Activated T-helper 2 cell treated with anti-CD3 and anti-CD28 coated beads, Interferon-gamma antibody, Interleukin-2, Interleukin-4, amounts not matched to agents 10 μg/mL and 5 μg/mL and 100 μg/mL, durations not matched to agents 14 hours and 24 hours and 36 hours (primary cell): ENCODE results near the gene CSMD2. TPM values are rescaled to one million over a fixed set of nuclear protein-coding genes. Genes with fewer than 3 reads are reported as not detected.

Source experiments
- DNase-seq: peaks from one replicate; pipeline ENCODE4 v3.0.0; 2021; ENCODE audit warnings: low spot score
- H3K27ac Mint-ChIP-seq: one replicate; pipeline ENCODE4 v1.8.0; 2021; ENCODE audit warnings: mixed read lengths
- H3K27me3 Mint-ChIP-seq: one replicate; pipeline ENCODE4 v1.8.0; 2021; ENCODE audit warnings: low read depth, mixed read lengths
- H3K36me3 Mint-ChIP-seq: one replicate; pipeline ENCODE4 v1.8.0; 2021; ENCODE audit warnings: low read depth, mixed read lengths
- H3K4me1 Mint-ChIP-seq: one replicate; pipeline ENCODE4 v1.8.0; 2021; ENCODE audit warnings: low read depth, mixed read lengths
- H3K4me3 Mint-ChIP-seq: one replicate; pipeline ENCODE4 v1.8.0; 2021; ENCODE audit warnings: low read depth, mild to moderate bottlenecking, moderate library complexity, mixed read lengths
- H3K9me3 Mint-ChIP-seq: one replicate; pipeline ENCODE4 v1.8.0; 2021; ENCODE audit warnings: mixed read lengths
- intact Hi-C: fragments of 100-400 bp; cut with micrococcal nuclease; formaldehyde crosslinking; loops from one replicate; pipeline ENCODE4 v1.15.1; 2023
- total RNA-seq: library from RNA; stranded (reverse); gene quantifications from 2 replicates; pipeline ENCODE4 v1.2.3, GENCODE V29; 2022

The CSMD2 gene
- total RNA-seq, 1 donor from 2014 or later, result not detected

DNA sequence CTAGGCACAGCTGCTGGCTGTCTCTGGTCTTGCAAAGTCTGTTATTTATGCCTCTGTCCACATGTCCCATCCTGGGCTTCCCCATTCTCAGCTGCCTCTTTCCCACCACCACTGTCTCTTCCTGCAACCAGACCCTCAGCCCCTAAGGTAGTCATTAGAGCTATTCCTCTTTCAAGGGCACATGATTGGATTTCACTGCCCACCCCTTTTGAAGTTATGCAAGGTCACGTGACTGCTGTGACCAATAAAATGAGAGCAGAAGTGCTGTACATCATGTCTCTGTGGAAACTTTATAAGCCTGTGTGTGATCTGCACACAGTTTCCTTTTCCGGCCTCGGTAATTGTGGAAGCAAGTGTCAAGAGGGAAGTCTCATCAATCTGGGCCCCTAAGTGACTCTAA is 437.7 kb downstream of the CSMD2 start:
- no peaks in the 10 kb centered on the region for H3K36me3 Mint-ChIP-seq
- H3K9me3 Mint-ChIP-seq, result no peaks in the 10 kb centered on the region
- H3K4me1 Mint-ChIP-seq, result no peaks in the 10 kb centered on the region
- DNase-seq, result no peak
- intact Hi-C loops, result no loop called here
- no peak overlapping the region for H3K4me3 Mint-ChIP-seq
- no peak overlapping the region for H3K27ac Mint-ChIP-seq
- no peaks in the 10 kb centered on the region for H3K27me3 Mint-ChIP-seq

DNA sequence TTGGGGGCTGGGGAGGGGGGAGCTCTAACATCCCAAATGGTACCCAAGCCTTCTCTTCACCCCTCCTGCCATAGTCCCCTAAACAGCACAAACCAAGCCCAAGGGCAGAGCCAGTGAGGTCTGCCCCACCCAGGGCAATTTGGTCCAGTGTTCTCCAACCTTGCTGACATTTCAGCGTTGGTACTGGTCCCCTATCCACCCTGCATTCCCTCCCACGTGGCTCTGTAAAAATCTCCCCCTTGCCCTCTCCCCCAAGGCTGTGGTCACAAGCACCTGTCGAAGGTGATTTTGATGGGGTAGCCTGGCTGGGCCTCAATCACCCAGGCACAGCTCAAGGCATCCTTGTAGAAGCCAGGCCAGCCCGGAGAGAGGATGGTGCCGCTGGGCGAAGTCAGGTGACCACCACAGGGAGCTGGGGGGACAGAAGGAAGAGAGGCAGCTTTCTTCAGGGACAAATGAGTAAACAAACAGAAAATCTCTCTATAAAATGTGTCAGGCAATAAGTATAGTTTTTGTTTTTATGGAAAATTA is 438.7 kb downstream of the CSMD2 start:
- Mint-ChIP-seq H3K4me1 (no peaks in the 10 kb centered on the region), H3K27ac (no peak overlapping the region), H3K27me3 (no peaks in the 10 kb centered on the region), H3K36me3 (no peaks in the 10 kb centered on the region), H3K4me3 (no peak overlapping the region), H3K9me3 (no peaks in the 10 kb centered on the region)
- DNase-seq, result no peak
- intact Hi-C loops, result no loop called here

DNA sequence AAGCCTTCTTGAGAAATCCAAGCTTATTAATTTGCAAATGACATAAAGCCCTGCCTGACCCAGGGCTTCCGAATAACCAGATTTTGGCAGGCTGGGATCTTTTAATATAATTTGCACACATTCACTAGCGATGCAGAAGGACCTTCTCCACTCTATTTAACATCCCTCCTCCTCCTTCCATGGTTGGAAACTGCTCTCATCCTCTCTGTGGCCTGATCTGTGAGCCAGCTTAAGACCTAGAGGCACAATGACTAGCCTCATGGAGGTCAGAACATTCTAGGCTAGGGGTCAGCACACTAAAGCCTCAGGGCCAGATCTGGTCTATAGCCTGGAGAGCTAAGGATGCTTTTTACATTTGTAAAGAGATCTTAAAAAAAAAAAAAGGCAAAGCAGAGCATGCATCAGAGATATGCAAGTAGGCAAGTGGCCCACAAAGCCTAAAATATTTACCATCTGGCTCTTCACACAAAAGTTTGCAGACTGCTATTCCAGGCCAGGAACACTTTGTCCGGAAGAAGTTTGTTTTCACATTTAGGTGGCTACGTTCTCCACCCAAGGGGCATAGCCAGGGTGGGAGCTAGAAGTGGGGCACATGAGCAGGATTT is 439.4 kb downstream of the CSMD2 start:
- no peak overlapping the region for H3K4me3 Mint-ChIP-seq
- no peak for DNase-seq
- no peaks in the 10 kb centered on the region for H3K27me3 Mint-ChIP-seq
- H3K27ac Mint-ChIP-seq, result no peak overlapping the region
- H3K9me3 Mint-ChIP-seq, result no peaks in the 10 kb centered on the region
- no peaks in the 10 kb centered on the region for H3K4me1 Mint-ChIP-seq
- no peaks in the 10 kb centered on the region for H3K36me3 Mint-ChIP-seq
- intact Hi-C loops, result no loop called here

DNA sequence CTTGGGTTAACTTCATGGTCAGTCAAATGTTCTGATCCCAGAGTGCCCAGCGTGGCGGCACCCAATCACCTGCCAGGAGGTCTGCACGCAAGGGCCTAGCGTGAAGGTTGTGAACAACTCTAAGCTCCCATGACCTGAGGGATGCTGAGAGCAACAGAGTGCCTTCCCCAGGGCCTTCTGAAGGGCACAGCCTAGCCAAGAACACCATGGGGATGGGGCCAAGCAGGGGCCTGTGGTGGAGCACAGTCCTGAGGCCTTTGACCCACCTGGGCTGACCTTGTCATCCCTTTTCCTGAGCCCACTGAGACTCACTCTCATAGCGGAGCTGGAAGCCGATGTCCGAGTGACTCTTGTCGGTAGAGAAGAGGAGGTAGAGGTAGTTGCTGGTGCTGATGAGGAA is 440.0 kb downstream of the CSMD2 start:
- H3K36me3 Mint-ChIP-seq, result no peaks in the 10 kb centered on the region
- no peak for DNase-seq
- H3K27me3 Mint-ChIP-seq, result no peaks in the 10 kb centered on the region

DNA sequence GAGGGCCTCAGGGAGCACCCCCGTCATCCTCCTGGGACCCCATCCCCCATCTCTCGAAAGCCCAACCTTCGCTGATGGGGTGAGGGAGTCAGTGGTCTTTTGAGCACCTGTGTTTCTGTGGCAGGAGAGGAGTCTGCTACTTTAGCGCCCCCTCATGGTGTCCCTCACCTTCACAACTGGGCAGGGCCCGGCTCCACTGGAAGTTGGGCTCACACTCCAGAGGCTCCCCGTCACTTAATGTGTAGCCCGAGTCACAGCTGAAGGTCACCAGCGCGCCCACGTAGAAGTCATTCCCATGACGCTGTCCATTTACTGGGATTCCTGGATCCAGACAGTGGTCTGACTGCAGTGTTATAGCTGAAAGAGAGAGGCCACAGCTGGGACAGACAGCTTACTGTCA is 440.7 kb downstream of the CSMD2 start:
- no peaks in the 10 kb centered on the region for H3K36me3 Mint-ChIP-seq
- H3K27ac Mint-ChIP-seq, result no peak overlapping the region
- intact Hi-C loops, result no loop called here
- DNase-seq, result no peak
- no peak overlapping the region for H3K4me3 Mint-ChIP-seq
- no peaks in the 10 kb centered on the region for H3K9me3 Mint-ChIP-seq
- H3K4me1 Mint-ChIP-seq, result no peaks in the 10 kb centered on the region
- H3K27me3 Mint-ChIP-seq, result no peaks in the 10 kb centered on the region

More for the DNA sequence above, 440.0 kb downstream of the CSMD2 start:
- Mint-ChIP-seq H3K4me3 (no peak overlapping the region), H3K9me3 (no peaks in the 10 kb centered on the region), H3K4me1 (no peaks in the 10 kb centered on the region), H3K27ac (no peak overlapping the region)
- intact Hi-C loops, result no loop called here

DNA sequence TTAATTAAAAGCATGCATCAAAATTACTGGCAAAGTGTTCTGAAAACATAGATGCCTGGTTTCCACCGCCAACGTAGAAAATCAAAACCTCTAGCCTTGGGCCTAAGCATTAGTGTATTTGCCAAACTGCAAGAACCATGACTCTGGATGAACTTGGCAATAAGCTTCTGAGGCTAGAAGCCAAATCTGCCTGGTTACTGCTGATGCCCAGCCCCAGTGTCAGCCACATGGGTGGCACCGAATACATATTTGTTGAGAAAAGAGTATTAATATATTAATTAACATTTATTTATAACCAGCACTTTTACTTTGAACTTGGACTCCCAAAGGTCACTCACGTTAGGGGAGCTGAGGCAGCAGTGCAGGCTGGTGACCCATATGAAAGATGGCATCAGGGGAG is 441.8 kb downstream of the CSMD2 start:
- H3K4me3 Mint-ChIP-seq, result no peak overlapping the region
- H3K4me1 Mint-ChIP-seq, result no peaks in the 10 kb centered on the region
- intact Hi-C loops, result no loop called here
- H3K27ac Mint-ChIP-seq, result no peak overlapping the region
- DNase-seq, result no peak
- H3K9me3 Mint-ChIP-seq, result no peaks in the 10 kb centered on the region
- no peaks in the 10 kb centered on the region for H3K27me3 Mint-ChIP-seq
- H3K36me3 Mint-ChIP-seq, result no peaks in the 10 kb centered on the region

DNA sequence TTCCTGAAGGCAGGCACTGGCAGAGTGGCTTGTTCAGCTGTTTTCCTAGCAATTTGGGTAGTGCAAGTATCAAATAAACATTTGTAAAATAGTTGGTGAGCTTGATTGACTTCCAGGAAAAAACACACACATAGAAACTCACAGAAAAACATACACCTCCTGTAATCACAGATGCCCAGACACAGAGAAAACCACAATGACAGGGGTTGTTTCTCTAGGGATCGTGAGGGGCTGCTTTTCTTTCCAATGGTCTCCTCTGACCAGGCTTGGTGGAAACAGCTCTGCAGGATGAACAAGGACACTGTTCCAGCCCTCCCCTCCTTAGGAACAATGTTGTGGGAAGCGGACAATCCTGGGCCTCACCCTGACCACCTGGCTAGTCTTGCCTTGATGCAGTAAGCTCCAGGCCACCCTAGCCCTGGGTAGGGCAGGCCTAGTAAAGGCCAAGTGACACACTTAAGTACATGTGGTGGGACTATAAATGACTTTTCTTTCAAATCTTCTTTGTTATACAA is 443.7 kb downstream of the CSMD2 start:
- intact Hi-C loops, result no loop called here
- no peaks in the 10 kb centered on the region for H3K36me3 Mint-ChIP-seq
- H3K4me3 Mint-ChIP-seq, result no peak overlapping the region
- H3K9me3 Mint-ChIP-seq, result no peaks in the 10 kb centered on the region
- no peak overlapping the region for H3K27ac Mint-ChIP-seq
- no peaks in the 10 kb centered on the region for H3K27me3 Mint-ChIP-seq
- no peak for DNase-seq
- H3K4me1 Mint-ChIP-seq, result no peaks in the 10 kb centered on the region

DNA sequence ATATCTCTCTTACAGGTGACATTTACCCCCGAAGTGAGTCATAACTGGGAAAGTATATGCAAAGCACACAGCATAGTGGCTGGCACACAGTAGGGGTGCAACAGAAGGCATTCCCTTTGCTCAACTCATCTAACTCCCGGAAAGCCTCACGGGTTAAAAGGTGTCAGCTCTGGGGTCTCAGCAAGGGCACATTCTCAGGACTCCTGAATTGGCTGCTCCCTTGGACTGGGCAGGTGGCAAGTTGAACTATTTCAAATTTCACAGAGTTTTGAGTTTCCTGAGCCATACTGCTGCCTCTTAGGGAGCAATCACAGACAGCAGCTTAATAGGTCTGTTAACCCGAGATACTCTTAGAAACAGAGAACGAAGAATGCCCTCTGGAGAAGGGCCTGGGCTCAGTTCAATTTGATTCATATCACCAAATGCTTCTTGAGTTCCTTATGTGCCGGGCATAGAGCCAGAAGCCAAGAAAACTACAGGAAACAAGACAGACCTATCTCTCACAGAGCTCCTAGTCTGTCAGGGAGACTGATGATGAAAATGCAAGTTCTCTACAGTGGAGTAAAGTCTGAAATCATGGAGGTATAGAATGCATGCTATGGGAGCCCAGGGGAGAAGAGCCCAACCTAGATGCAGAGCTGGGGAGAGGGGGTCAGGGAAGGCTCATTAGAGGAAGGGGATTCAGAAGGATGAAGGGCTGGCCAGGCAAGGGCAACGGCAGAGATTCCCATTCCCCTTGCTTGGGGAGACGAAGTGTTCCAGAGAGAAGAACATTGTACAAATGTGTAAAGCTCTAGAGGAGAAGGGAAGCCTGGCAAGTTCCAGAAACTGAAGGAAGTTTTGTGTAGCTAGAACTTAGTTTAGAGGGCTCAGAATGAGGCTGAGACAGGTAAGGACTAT is 445.0 kb downstream of the CSMD2 start:
- no peaks in the 10 kb centered on the region for H3K27me3 Mint-ChIP-seq
- H3K27ac Mint-ChIP-seq, result no peak overlapping the region
- H3K4me1 Mint-ChIP-seq, result no peaks in the 10 kb centered on the region
- no peak for DNase-seq
- no peaks in the 10 kb centered on the region for H3K9me3 Mint-ChIP-seq
- intact Hi-C loops, result no loop called here
- no peaks in the 10 kb centered on the region for H3K36me3 Mint-ChIP-seq
- no peak overlapping the region for H3K4me3 Mint-ChIP-seq

DNA sequence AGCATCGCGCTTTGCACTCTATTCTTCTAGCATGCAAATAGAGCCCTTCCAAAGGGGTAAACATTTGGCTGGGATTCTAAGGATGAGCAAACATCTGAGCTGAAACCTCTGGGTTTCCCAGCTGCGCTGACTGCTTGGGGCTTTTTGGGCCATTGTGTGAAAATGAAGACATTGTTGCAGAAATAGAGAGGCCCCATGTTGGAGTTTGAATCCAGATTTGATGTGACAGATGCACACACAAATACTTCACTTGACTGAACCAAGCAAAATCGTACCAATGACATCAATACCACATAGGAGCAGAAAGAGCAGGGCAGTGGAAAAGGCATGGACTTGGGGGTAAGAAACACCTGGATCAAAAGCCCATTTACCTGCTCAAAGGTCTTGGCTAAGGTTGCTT is 445.7 kb downstream of the CSMD2 start:
- H3K27ac Mint-ChIP-seq, result no peak overlapping the region
- H3K27me3 Mint-ChIP-seq, result no peaks in the 10 kb centered on the region
- DNase-seq, result no peak
- no peaks in the 10 kb centered on the region for H3K4me1 Mint-ChIP-seq
- H3K4me3 Mint-ChIP-seq, result no peak overlapping the region
- intact Hi-C loops, result no loop called here
- H3K36me3 Mint-ChIP-seq, result no peaks in the 10 kb centered on the region
- H3K9me3 Mint-ChIP-seq, result no peaks in the 10 kb centered on the region

DNA sequence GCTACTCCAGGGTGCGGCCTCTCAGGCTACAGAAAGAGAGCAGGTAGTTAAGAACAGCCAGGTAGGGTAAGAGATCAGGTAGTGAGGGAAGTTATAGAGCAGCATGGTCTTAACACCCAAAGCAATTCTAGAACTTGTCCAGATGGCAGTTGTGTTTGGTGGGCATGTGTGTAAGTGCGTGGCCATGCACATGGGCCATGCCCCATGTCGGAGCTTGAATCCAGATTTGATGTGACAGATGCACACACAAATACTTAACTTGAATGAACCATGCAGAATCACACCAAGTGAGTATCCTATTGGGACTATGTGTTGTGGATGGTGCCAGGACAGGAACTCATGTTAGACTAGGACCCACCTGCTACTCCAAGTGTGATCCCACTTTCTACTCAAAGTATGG is 446.8 kb downstream of the CSMD2 start:
- H3K4me1 Mint-ChIP-seq, result no peaks in the 10 kb centered on the region
- no peak overlapping the region for H3K4me3 Mint-ChIP-seq
- H3K36me3 Mint-ChIP-seq, result no peaks in the 10 kb centered on the region
- no peak overlapping the region for H3K27ac Mint-ChIP-seq
- H3K27me3 Mint-ChIP-seq, result no peaks in the 10 kb centered on the region
- no peak for DNase-seq
- intact Hi-C loops, result no loop called here
- H3K9me3 Mint-ChIP-seq, result no peaks in the 10 kb centered on the region

DNA sequence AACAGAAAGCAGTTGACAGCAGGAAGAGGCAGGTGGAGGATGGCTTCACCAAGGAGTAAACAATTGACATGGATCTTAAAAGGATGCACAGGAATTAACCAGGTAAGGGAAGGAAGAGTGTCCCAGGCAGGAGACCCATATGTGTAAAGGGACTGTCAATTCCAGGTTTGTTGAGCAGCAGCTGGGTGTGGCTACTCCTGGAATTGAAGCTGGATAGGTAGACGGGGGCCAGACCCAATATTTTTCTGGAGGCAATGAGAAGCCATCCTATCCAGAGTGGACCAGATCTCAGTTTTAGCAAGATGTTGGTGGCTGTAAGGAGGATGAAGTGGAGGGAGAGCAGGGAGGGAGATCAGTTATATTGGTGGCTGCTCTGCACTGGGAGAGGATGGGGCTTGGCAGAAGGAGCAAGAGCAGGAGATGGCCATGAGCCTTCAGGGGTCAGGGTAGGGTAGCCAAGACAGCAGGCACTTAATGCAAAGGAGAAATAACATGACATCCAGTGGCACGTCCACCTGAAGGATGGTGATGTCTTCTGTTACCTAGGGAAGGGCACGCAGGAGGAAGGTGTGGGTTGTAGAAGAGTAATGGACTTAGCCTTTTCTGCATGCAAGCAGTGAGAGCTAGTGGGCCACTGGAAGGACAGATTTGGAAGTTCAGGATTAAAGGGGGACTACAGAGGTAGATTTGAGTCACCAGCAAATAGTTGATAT is 447.9 kb downstream of the CSMD2 start:
- intact Hi-C loops, result no loop called here
- no peak for DNase-seq
- H3K4me3 Mint-ChIP-seq, result no peak overlapping the region
- no peak overlapping the region for H3K27ac Mint-ChIP-seq
- no peaks in the 10 kb centered on the region for H3K9me3 Mint-ChIP-seq
- H3K27me3 Mint-ChIP-seq, result no peaks in the 10 kb centered on the region
- H3K36me3 Mint-ChIP-seq, result no peaks in the 10 kb centered on the region
- H3K4me1 Mint-ChIP-seq, result no peaks in the 10 kb centered on the region

DNA sequence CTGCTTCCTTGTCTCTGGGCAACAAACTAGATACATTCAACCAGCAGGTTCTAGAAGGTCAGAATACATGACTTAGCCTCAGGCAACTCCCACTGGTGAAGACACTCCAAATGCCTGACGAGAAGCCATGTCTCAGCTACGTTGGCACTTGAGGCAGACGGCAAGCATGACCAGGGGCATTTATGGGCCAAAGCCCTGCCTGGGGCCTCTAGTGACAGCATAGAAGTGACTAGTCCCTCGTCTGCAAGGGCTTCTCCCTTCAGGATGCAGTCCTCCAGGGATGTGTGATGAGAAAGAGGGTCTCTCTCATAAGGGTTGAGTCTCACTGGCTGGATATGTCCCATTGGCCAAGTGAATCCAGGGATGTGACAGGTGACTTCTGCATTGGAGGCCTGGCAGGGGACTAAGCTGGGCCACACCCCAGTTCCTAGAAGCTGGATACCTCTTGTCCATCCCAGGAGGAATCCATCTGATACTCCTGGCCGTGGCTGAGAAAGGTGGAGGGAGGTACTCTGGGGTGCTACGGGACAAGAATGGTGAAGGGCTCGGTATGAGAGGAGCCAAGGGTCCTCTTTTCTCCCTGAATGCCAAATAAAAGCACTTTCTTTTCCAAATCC is 449.7 kb downstream of the CSMD2 start:
- no peak overlapping the region for H3K27ac Mint-ChIP-seq
- no peaks in the 10 kb centered on the region for H3K36me3 Mint-ChIP-seq
- intact Hi-C loops, result no loop called here

More for the DNA sequence above, 449.7 kb downstream of the CSMD2 start:
- Mint-ChIP-seq H3K4me1 (no peaks in the 10 kb centered on the region), H3K27me3 (no peaks in the 10 kb centered on the region), H3K9me3 (no peaks in the 10 kb centered on the region), H3K4me3 (no peak overlapping the region)
- DNase-seq, result no peak
